B cell (primary cell): ENCODE results near the gene CD33.

Experiments used
- CTCF ChIP-seq: fragments of 200-600 bp; IDR thresholded peaks from one replicate; pipeline ENCODE4 v1.8.0; 2022; ENCODE audit warnings: antibody characterized with exemption, mild to moderate bottlenecking
- EZH2 ChIP-seq: IDR thresholded peaks from 2 replicates; pipeline ENCODE4 v1.6.1; 2012; ENCODE audit warnings: borderline replicate concordance, low read depth, mild to moderate bottlenecking, moderate library complexity, low read length; ENCODE audit not compliant: insufficient read depth, poor library complexity, severe bottlenecking

GRCh38 chr19:51210191-51210784 is 14.6 kb upstream of the CD33 start:
- TF ChIP-seq EZH2 (no peak), CTCF (no peak)
